ENCODE data around the gene DHRS7B. TPM values are rescaled to one million over a fixed set of nuclear protein-coding genes. Genes with fewer than 3 reads are reported as not detected.
A peak's percentile ranks its signal among the peaks of the same experiment; 100 is the strongest.

The DHRS7B gene
- total RNA-seq, 1 donor from 2014 or later, result 20.2 TPM

DNA sequence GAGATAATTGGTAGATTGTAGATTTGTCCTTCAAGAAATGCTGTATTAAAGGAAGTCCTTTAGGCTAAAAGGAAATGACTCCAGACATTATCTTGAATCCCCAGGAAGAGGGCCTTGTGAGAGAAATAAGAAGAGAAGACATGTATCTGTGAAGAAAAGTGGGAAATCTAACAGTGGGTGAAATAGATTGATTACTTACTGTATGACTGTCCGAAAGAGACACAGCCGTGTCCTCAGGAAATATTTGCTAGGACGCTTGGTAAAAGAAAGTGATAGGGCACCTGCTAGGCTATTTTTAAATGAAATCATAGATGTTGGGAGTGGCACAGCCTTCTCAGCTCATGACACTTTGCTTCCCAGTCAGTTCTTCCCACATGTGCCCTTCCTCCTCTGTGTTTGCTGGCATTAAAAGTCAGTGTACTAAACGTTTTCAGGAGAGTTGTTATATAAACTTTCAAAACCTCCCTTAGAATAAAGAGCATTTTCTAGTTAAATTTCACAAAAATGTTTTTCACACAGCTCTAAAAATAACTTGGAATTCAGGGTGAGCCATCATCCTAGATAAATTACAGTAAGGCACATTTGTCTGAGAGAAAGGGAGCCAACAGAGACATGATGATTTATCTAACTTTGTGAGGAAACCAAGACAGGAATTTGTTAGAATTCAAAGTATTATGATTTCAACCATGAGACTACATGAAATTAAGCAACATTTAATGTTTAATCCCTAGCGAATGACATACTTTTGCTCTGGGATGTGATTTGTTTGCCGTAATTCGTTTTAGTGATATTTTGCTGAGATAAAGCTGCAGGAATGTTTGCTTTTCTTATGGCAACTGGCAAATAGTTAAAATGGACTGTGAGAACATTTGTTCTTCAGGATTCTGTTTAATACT is 35.0 kb downstream of the DHRS7B start:
- Mint-ChIP-seq H3K36me3 (ENCODE audit: low read depth) (no peaks in the 10 kb centered on the region), H3K4me3 (ENCODE audit: unreplicated experiment) (peak overlapping the region; percentile 20), H3K27ac (ENCODE audit: unreplicated experiment) (peak overlapping the region; percentile 97), H3K27me3 (ENCODE audit: low read depth) (no peaks in the 10 kb centered on the region), H3K9me3 (ENCODE audit: low read depth) (no peaks in the 10 kb centered on the region), H3K4me1 (ENCODE audit: low read depth) (peaks cover 59% of the 10 kb centered on the region)
- DNase-seq (ENCODE audit: low spot score), result no peak
- TF ChIP-seq, protein P1, sequence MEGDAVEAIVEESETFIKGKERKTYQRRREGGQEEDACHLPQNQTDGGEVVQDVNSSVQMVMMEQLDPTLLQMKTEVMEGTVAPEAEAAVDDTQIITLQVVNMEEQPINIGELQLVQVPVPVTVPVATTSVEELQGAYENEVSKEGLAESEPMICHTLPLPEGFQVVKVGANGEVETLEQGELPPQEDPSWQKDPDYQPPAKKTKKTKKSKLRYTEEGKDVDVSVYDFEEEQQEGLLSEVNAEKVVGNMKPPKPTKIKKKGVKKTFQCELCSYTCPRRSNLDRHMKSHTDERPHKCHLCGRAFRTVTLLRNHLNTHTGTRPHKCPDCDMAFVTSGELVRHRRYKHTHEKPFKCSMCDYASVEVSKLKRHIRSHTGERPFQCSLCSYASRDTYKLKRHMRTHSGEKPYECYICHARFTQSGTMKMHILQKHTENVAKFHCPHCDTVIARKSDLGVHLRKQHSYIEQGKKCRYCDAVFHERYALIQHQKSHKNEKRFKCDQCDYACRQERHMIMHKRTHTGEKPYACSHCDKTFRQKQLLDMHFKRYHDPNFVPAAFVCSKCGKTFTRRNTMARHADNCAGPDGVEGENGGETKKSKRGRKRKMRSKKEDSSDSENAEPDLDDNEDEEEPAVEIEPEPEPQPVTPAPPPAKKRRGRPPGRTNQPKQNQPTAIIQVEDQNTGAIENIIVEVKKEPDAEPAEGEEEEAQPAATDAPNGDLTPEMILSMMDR (IDR thresholded peaks at IDR 0.05), result no peak

DNA sequence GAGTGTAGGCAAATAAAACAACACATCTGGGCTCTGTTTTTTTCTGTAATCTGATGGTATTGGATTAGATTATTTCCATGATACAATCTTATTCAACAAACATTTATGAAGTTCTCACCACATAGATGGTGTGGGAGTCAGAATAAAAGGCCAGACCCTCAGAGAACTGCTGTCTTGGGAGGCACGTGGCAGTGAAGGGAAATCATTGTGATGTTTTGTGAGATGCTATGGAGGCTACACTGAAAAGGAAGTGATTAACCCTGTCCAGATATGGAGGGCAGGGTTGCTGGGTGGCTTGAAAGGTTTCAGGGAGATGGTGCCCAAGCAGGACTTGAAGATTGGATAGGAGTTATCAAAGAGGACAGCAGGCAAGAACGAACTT is 35.6 kb downstream of the DHRS7B start:
- Mint-ChIP-seq H3K9me3 (ENCODE audit: low read depth) (no peaks in the 10 kb centered on the region), H3K27me3 (ENCODE audit: low read depth) (no peaks in the 10 kb centered on the region), H3K4me3 (ENCODE audit: unreplicated experiment) (peak overlapping the region; percentile 7), H3K27ac (ENCODE audit: unreplicated experiment) (peak overlapping the region; percentile 97), H3K36me3 (ENCODE audit: low read depth) (no peaks in the 10 kb centered on the region), H3K4me1 (ENCODE audit: low read depth) (peaks cover 66% of the 10 kb centered on the region)
- TF ChIP-seq, protein P1 (IDR thresholded peaks at IDR 0.05), result no peak
- no peak for DNase-seq (ENCODE audit: low spot score)

DNA sequence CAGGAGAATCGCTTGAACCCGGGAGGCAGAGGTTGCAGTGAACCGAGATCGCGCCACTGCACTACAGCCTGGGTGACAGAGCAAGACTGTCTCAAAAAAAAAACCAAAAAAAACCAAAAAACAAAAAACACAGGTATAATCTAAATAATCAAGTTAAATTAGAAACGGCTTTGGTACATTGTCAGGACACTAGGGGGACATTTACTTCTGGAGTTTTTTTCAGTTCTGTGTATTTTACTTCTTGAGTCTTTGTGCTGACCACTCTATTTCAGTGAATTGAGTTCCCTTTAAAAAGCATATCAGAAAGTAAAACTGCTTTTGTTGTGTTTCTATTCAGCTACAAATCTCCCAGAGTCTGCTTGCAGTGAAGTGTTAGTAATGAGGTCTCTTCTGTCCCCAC is 36.3 kb downstream of the DHRS7B start:
- peaks cover 73% of the 10 kb centered on the region for H3K4me1 Mint-ChIP-seq (ENCODE audit: low read depth)
- DNase-seq (ENCODE audit: low spot score), result no peak
- TF ChIP-seq, protein P1 (IDR thresholded peaks at IDR 0.05), result peak; percentile 43
- H3K36me3 Mint-ChIP-seq (ENCODE audit: low read depth), result no peaks in the 10 kb centered on the region
- H3K27ac Mint-ChIP-seq (ENCODE audit: unreplicated experiment), result peak overlapping the region; percentile 88
- no peak overlapping the region for H3K4me3 Mint-ChIP-seq (ENCODE audit: unreplicated experiment)
- no peaks in the 10 kb centered on the region for H3K9me3 Mint-ChIP-seq (ENCODE audit: low read depth)
- H3K27me3 Mint-ChIP-seq (ENCODE audit: low read depth), result no peaks in the 10 kb centered on the region

DNA sequence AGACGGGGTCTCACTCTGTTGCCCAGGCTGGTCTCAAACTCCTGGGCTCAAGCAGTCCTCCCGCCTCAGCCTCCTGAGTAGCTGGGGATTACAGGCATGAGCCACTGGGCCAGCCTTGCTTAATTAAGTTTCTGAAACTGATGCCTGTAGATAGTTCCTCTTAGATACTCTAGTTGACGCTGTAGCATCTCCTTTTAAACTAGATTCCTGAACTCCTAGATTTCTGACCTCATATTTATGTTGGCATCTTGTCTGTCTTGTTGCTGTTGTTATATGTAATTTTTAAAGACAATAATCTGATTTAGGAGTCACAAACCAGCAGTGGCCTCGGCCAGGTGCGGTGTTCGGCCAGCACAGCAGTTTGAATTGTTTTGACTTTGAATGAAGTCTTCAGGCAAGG is 37.5 kb downstream of the DHRS7B start:
- Mint-ChIP-seq H3K4me1 (ENCODE audit: low read depth) (peaks cover 81% of the 10 kb centered on the region), H3K27ac (ENCODE audit: unreplicated experiment) (peak overlapping the region; percentile 49), H3K9me3 (ENCODE audit: low read depth) (no peaks in the 10 kb centered on the region), H3K36me3 (ENCODE audit: low read depth) (no peaks in the 10 kb centered on the region), H3K4me3 (ENCODE audit: unreplicated experiment) (no peak overlapping the region), H3K27me3 (ENCODE audit: low read depth) (no peaks in the 10 kb centered on the region)
- TF ChIP-seq, protein P1 (IDR thresholded peaks at IDR 0.05), result no peak
- DNase-seq (ENCODE audit: low spot score), result no peak

DNA sequence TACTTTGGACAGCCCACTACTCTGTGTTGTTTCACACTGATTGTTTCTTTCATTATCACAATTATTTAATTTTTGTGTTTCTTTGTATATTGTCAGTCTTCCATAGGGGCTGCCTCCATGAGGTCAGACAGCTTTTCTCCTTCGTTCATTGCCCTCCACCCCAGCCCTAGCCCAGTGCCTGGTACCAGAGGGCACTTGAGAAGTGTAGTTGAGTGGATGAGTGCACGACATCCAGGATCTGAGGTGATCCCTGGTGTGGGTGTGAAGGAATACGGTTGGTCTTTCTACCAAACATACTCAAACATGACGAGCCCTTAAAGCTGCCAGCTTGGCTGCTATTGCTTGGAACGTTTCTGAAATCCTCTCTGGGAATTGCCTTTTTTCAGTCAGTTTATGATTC is 37.9 kb downstream of the DHRS7B start:
- Mint-ChIP-seq H3K4me3 (ENCODE audit: unreplicated experiment) (peak overlapping the region; percentile 16), H3K9me3 (ENCODE audit: low read depth) (no peaks in the 10 kb centered on the region), H3K27ac (ENCODE audit: unreplicated experiment) (peak overlapping the region; percentile 49), H3K4me1 (ENCODE audit: low read depth) (peaks cover 81% of the 10 kb centered on the region), H3K27me3 (ENCODE audit: low read depth) (no peaks in the 10 kb centered on the region), H3K36me3 (ENCODE audit: low read depth) (no peaks in the 10 kb centered on the region)
- TF ChIP-seq, protein P1 (IDR thresholded peaks at IDR 0.05), result no peak
- no peak for DNase-seq (ENCODE audit: low spot score)
